ENCODE measurements around the gene HVCN1. TPM values are rescaled to one million over a fixed set of nuclear protein-coding genes. Genes with fewer than 3 reads are reported as not detected.

Gene HVCN1
- total and polyA plus RNA-seq, 8 donors: 10.7 to 19.3 (median 17.0) TPM

- Histone ChIP-seq H3K4me3 (no peak overlapping the region), H3K4me1 (no peaks in the 10 kb centered on the region), H3K27me3 (no peaks in the 10 kb centered on the region), H3K9me3 (no peaks in the 10 kb centered on the region), H3K36me3 (peaks cover 0 to 53% of the 10 kb centered on the region in 2 donors), H3K27ac (no peak overlapping the region)
- intact Hi-C loops (cut with DNase I): no loop called here
- no peak for DNase-seq
- ATAC-seq: no peak
- no peak for TF ChIP-seq CTCF (IDR thresholded peaks at IDR 0.05)
Observed at GRCh38 chr12:110717037-110717436, 28.1 kb upstream of the HVCN1 start.

DNA sequence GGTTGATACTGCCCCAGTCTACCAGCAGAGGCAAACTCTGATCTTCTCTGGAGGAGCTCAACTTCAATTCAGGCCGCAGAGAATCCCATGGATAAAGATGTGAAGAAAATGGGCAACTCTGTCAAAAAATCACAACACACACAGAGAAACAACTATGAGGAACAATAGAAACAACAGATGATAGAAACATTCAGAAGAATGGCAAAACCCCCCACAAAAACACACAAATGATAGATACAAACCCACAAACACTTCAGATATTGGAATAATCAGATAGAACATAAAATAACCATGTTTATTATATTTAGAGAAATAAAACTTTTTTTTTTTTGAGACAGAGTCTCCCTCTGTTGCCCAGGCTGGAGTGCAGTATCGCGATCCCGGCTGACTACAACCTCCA lies 20.0 kb upstream of the HVCN1 start:
- TF ChIP-seq CTCF (IDR thresholded peaks at IDR 0.05): no peak
- no peaks in the 10 kb centered on the region for H3K27me3 ChIP-seq
- no peaks in the 10 kb centered on the region for H3K36me3 ChIP-seq
- intact Hi-C loops (cut with DNase I): no loop called here
- ATAC-seq (no peak), DNase-seq (no peak)
- no peak overlapping the region for H3K27ac ChIP-seq
- H3K4me3 ChIP-seq: no peak overlapping the region
- H3K4me1 ChIP-seq: no peaks in the 10 kb centered on the region
- H3K9me3 ChIP-seq: no peaks in the 10 kb centered on the region

DNA sequence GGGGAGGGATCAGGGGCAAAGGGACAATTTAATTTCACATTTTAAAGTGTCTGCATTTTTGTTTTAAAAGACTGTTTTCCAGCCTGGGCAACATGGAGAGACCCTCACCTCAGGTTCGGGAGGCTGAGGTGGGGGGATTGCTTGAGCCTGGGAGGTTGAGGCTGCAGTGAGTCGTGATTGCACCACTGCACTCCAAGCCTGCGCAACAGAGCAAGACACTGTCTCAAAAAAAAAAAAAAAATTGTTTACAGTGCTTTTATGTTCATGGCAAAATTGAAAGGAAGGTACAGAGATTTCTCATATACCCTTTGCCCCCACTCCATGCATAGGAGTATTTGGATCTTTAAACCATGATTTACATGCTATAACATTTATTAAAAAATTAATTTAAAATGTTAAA lies 16.4 kb upstream of the HVCN1 start:
- intact Hi-C loops (cut with DNase I): no loop called here
- TF ChIP-seq CTCF (IDR thresholded peaks at IDR 0.05): no peak
- DNase-seq: no peak
- H3K4me1 ChIP-seq: no peaks in the 10 kb centered on the region
- H3K4me3 ChIP-seq: no peak overlapping the region
- H3K27ac ChIP-seq: no peak overlapping the region
- H3K9me3 ChIP-seq: no peaks in the 10 kb centered on the region
- ATAC-seq: no peak
- H3K27me3 ChIP-seq: no peaks in the 10 kb centered on the region
- H3K36me3 ChIP-seq: no peaks in the 10 kb centered on the region

GRCh38 chr12:110704750-110705149 lies 15.8 kb upstream of the HVCN1 start:
- no peaks in the 10 kb centered on the region for H3K36me3 ChIP-seq
- H3K4me1 ChIP-seq: no peaks in the 10 kb centered on the region
- ATAC-seq (peak; percentile 42), DNase-seq (no peak)
- no peaks in the 10 kb centered on the region for H3K9me3 ChIP-seq
- intact Hi-C loops (cut with DNase I): no loop called here
- H3K27ac ChIP-seq: no peak overlapping the region
- no peaks in the 10 kb centered on the region for H3K27me3 ChIP-seq
- no peak overlapping the region for H3K4me3 ChIP-seq
- TF ChIP-seq CTCF (IDR thresholded peaks at IDR 0.05): no peak

GRCh38 chr12:110704231-110704630 lies 15.3 kb upstream of the HVCN1 start:
- Histone ChIP-seq H3K4me1 (peaks cover 0 to 2% of the 10 kb centered on the region in 2 donors), H3K27me3 (no peaks in the 10 kb centered on the region), H3K36me3 (no peaks in the 10 kb centered on the region), H3K9me3 (no peaks in the 10 kb centered on the region), H3K4me3 (no peak overlapping the region), H3K27ac (no peak overlapping the region)
- TF ChIP-seq CTCF (IDR thresholded peaks at IDR 0.05): no peak
- ATAC-seq: no peak
- DNase-seq: no peak
- intact Hi-C loops (cut with DNase I): no loop called here

Data from left lung (tissue), 10 donors.